SK-N-SH (cell line): ENCODE results near the gene TUBB1.

ENCODE experiments used
- CTCF ChIP-seq: fragments of 200-600 bp; sonication (generic); IDR thresholded peaks from 2 replicates; pipeline ENCODE4 v1.6.1; 2017; ENCODE audit warnings: antibody characterized with exemption, mild to moderate bottlenecking, moderate library complexity
- JUND ChIP-seq: IDR thresholded peaks from 2 replicates; pipeline ENCODE4 v1.4.0; 2012
- MAX ChIP-seq: IDR thresholded peaks from 2 replicates; pipeline ENCODE4 v1.4.0; 2012; ENCODE audit warnings: low read depth
- POLR2AphosphoS5 ChIP-seq: IDR thresholded peaks from 2 replicates; pipeline ENCODE4 v1.6.1; 2012; ENCODE audit warnings: low read depth, low read length
- RAD21 ChIP-seq: IDR thresholded peaks from 2 replicates; pipeline ENCODE4 v1.6.1; 2012; ENCODE audit warnings: mild to moderate bottlenecking, low read length
- SIN3A ChIP-seq: IDR thresholded peaks from 2 replicates; pipeline ENCODE4 v1.6.1; 2012; ENCODE audit warnings: low read depth, mild to moderate bottlenecking, low read length, moderate library complexity, borderline replicate concordance
- USF2 ChIP-seq: fragments of 150-350 bp; IDR thresholded peaks from 2 replicates; pipeline ENCODE4 v1.6.1; 2017; ENCODE audit warnings: antibody characterized with exemption, low read length, low read depth, borderline replicate concordance

GRCh38 chr20:58993332-58994248 is 25.6 kb upstream of the TUBB1 start:
- TF ChIP-seq SIN3A = no peak
- TF ChIP-seq MAX = no peak
- no peak for TF ChIP-seq CTCF
- TF ChIP-seq JUND = no peak
- TF ChIP-seq USF2 = no peak
- TF ChIP-seq POLR2AphosphoS5 = no peak
- TF ChIP-seq RAD21 = no peak
